Gastroesophageal sphincter (tissue), 3 donors: ENCODE measurements around the gene LANCL2.

Source experiments
- EP300 ChIP-seq: sonication (generic); formaldehyde crosslinking; IDR thresholded peaks from one replicate; pipeline ENCODE4 v1.6.1; 2017; ENCODE audit warnings: antibody characterized with exemption, mild to moderate bottlenecking
- POLR2A ChIP-seq, 2 donors: fragments of 450-650 bp; IDR thresholded peaks; one replicate each; pipeline ENCODE4 v1.6.1; 2017; ENCODE audit warnings: antibody characterized with exemption in 2 of 2, mild to moderate bottlenecking in 2 of 2, moderate library complexity in 1 of 2
- POLR2AphosphoS5 ChIP-seq: sonication (generic); formaldehyde crosslinking; IDR thresholded peaks from one replicate; pipeline ENCODE4 v1.6.1; 2017; ENCODE audit warnings: antibody characterized with exemption
- TF ChIP-seq, protein P1 (sequence below), 4 experiments: fragments of 200-600 bp in 2 of 4; fragments of 450-650 bp in 2 of 4; sonication (generic) in 1 of 4; IDR thresholded peaks; one replicate each; pipeline ENCODE4 v1.5.1; 2017 to 2019; ENCODE audit warnings: antibody characterized with exemption in 4 of 4, mild to moderate bottlenecking in 2 of 4, moderate library complexity in 2 of 4

DNA sequence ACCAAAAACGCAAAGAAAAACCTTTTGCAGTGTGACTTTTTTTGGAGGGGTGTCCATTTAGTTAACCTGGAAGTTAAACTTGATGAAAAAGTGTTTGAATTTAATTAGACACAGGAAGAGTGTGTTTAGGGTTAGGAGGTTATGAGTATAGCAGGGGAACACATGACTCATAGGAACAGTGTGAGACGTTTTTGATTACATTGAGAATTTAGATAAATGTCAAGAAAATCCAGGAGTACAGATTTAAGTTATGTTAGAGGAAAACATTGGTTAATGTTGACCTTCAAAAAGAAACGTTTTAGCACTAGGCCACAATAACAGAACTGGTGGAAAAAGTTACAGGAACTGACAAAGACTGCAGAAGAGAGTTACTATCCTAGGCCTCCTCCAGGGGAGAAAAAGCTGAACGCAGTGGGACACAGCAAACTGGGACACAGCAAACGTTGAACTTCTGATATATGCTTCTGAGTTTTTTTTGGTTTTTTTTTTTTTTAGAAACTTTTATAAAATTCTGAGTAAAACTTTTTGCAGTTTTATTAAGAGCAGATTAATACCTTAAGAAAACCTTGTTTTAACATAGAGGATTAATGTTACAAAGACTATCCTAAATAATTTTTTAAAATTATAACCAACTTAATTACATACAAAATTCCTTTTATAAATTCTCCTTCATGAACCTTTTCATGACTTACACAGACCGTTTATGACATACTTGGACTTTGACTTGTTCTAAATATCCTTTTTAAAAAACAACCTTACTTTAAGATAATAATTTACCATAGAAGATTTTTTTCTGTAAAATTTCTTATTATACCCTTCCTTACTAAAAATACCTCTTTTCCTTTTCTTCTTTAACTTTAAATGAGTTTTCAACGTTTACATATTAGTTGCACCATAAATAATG lies 22.2 kb downstream of the LANCL2 start:
- TF ChIP-seq, protein P1, sequence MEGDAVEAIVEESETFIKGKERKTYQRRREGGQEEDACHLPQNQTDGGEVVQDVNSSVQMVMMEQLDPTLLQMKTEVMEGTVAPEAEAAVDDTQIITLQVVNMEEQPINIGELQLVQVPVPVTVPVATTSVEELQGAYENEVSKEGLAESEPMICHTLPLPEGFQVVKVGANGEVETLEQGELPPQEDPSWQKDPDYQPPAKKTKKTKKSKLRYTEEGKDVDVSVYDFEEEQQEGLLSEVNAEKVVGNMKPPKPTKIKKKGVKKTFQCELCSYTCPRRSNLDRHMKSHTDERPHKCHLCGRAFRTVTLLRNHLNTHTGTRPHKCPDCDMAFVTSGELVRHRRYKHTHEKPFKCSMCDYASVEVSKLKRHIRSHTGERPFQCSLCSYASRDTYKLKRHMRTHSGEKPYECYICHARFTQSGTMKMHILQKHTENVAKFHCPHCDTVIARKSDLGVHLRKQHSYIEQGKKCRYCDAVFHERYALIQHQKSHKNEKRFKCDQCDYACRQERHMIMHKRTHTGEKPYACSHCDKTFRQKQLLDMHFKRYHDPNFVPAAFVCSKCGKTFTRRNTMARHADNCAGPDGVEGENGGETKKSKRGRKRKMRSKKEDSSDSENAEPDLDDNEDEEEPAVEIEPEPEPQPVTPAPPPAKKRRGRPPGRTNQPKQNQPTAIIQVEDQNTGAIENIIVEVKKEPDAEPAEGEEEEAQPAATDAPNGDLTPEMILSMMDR (IDR thresholded peaks at IDR 0.05), result no peak
- TF ChIP-seq POLR2A (IDR thresholded peaks at IDR 0.05), result no peak
- TF ChIP-seq POLR2AphosphoS5, result no peak
- TF ChIP-seq EP300, result no peak
